ENCODE data around the gene OPHN1.
"Not testable (repeated sequence)": the region's sequence is repeated elsewhere in the genome, so short reads cannot be mapped to it uniquely, and the experiment has no call there.

Gene OPHN1

DNA sequence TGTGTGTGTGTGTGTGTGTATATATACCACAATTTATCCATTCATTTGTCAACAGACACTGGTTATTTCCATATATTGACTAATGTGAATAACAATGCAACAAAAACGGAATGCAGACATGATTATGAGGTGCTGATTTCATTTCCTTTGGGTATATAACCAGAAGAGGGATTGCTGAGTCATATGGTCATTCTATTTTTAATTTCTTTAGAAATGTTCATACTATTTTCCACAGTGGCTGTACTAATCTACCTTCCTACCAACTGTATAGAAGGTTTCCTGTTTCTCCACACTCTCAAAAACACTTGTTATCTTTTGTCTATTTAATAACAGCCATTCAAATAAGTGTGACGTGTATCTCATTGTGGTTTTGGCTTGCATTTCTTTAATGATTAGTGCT lies 269.9 kb downstream of the OPHN1 start:
- DNase-seq (ENCODE audit: low read depth in 2 of 2): no peak

DNA sequence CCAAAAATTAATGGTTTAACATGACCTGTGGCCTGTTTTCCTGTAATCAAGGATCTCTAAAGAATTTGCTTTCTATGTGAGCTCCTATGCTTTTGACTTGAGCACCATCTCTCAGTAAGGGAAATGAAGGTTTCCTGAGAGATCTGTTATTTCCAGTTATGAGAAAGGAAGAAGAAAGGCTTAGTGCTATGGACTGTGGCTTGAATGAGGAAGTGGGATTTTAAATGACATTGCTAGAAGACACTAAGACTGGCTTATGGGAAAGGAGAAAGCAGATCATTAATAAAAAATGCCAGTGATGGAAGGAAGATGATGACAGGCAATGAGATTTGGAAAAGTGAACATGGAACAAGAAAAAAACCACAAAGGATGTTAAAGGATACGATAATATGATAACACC lies 285.4 kb downstream of the OPHN1 start:
- DNase-seq (ENCODE audit: low read depth in 2 of 2): no peak

- no peak for DNase-seq (ENCODE audit: low read depth in 2 of 2)
Observed at GRCh38 chrX:68146054-68146453, 287.2 kb downstream of the OPHN1 start.

DNA sequence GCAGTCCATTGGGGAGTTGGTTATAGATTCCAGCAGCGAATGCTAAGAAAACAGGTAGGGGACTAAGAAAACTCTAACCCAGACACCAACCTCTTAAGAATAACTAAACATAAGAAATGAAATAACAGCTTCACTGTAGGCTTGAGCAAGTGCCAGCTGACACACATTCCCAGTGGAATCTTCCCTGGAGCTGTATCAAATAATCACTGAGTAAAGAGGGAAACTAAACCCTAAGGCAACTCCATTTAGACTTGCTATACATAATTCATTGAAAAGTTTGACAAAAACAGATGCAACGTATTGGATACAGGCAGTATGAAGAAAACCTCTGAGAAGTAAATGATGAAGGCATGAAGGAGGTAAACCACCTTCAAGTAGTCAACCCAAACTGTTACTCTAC lies 293.5 kb downstream of the OPHN1 start:
- no peak for DNase-seq (ENCODE audit: low read depth in 2 of 2)

DNA sequence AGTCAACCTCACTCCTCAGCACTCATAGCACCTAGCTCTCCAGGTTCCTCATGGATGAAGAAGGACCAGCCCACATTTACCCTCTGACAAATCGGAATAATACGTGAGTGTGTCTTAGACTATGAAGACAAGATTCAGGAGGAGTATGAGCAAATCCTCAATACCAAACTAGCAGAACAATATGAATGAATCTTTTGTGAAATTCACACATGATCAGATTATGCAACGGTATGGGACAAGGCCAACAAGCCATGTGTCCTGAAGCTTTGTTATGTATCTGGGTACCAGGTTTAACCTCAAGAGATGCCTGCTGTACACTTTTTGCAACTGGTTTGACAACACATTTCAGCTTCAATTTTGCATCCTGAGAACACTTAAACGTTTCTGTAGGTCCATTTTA lies 300.1 kb downstream of the OPHN1 start:
- DNase-seq (ENCODE audit: low read depth in 2 of 2): no peak

- DNase-seq (ENCODE audit: low read depth in 2 of 2): no peak
Observed at GRCh38 chrX:68132749-68133148, 300.5 kb downstream of the OPHN1 start.

DNA sequence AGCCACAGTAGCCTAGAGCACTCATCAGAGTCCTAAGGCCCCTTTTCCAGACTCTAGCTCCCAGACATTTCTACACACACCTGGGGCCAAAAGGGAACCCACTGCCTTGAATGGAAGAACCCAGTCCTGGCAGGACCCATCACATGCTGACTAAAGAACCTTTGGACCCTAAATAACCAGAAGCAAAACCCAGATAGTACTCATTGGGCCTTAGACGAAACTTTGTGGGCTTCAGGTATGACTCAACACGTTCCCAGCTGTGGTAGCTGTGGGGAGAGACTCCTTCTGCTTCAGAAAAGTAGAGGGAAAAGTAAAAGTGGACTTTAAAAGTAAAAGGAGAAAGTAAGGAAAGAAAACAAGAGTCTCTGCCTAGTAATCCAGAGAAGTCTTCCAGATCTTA lies 311.5 kb downstream of the OPHN1 start:
- no peak for DNase-seq (ENCODE audit: low read depth in 2 of 2)

DNA sequence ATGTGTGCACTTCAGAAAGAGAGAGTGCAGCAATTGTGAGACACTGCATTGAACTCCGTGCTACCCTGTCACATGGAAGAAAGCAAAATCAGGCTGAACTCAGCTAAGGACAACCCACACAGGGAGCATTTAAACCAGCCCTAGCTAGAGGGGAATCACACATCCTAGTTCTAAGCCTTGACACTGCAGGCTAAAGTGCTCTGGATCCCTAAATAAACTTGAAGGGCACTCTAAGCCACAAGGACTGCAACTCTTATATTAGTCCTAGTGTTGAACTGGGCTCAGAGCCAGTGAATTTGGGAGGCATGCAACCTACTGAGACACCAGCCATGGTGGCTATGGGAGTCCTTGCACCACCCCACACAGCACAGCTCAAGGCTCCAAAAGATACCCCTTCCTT lies 311.9 kb downstream of the OPHN1 start:
- DNase-seq (ENCODE audit: low read depth in 2 of 2): no peak

DNA sequence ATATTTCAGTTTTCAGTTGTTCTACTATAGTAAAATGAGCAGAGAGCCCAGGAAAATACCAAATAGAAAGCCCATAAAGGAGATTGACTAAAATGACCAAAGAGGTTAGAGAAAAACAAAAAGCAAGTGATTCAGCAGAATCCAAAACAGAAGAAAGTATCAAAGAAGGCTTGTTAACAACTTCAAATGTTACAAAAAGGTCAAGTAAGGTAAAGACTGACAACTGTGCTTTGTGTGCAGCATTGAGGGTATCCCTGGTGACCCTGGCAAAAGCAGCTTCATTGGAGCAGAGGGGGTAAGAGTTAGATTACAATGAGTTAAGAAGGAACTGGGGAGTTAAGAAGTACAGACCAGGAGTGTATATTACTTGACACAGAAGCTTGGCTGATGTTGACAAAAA lies 317.9 kb downstream of the OPHN1 start:
- DNase-seq (ENCODE audit: low read depth in 2 of 2): no peak

GRCh38 chrX:68114573-68115129 lies 318.6 kb downstream of the OPHN1 start:
- DNase-seq (ENCODE audit: low read depth in 2 of 2): no peak

GRCh38 chrX:68113837-68114572 lies 319.3 kb downstream of the OPHN1 start:
- no peak for DNase-seq (ENCODE audit: low read depth in 2 of 2)

GRCh38 chrX:68112321-68112720 lies 321.0 kb downstream of the OPHN1 start:
- no peak for DNase-seq (ENCODE audit: low read depth in 2 of 2)

DNA sequence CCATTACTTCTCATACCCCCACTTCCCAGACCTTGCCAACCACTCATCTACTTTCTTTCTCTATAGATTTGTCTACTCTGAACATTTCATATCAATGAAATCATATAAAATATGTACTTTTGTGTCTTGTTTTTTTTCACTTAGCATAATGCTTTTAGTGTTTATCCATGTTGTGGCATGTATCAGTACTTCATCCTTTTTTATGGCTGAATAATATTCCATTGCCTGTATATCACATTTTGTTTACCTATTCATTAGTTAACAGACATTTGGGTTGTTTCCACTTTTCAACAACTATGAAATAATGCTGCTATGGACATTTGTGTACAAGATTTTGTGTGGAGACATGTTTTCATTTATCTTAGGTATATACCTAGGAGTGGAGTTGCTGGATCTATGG lies 324.1 kb downstream of the OPHN1 start:
- no peak for DNase-seq (ENCODE audit: low read depth in 2 of 2)

DNA sequence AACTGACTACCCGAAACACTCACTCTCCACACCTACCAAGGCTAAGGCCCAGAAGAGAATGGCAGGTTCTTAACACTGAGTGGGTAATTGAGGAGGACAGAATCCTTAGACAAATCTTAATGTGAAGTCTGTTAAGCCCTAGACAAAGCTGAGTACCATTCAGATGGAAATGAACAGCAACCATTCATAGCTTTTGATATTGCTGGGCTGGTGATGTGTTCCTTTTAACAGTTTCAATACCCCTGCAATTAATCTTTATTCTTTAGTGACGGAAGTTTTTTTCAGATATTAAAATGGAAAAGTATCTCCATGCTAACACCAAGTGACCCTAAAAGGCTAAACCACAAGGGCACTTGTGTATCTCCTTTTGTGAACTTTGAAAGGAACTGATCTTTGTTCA lies 334.9 kb downstream of the OPHN1 start:
- DNase-seq (ENCODE audit: low read depth in 2 of 2): no peak

DNA sequence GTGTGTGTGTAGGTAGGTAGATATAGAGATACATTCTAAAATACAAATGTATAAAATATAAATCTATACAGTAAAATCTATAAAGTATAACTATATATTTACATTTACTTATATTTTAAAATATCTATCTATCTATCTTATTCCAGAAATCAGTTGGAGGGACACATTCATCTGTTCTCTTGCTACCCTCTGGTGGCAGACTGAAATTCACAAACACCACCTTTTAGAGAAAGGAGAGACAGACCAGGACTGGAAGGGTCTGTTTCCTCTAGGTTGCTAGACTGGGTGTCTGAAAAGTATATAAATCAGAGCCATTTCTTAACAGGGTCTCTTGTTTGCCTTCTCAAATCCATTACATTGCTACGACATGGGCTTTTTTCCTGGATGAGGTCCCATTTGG lies 343.0 kb downstream of the OPHN1 start:
- no peak for DNase-seq (ENCODE audit: low read depth in 2 of 2)

- no peak for DNase-seq (ENCODE audit: low read depth in 2 of 2)
Observed at GRCh38 chrX:68087526-68087925, 345.8 kb downstream of the OPHN1 start.

DNA sequence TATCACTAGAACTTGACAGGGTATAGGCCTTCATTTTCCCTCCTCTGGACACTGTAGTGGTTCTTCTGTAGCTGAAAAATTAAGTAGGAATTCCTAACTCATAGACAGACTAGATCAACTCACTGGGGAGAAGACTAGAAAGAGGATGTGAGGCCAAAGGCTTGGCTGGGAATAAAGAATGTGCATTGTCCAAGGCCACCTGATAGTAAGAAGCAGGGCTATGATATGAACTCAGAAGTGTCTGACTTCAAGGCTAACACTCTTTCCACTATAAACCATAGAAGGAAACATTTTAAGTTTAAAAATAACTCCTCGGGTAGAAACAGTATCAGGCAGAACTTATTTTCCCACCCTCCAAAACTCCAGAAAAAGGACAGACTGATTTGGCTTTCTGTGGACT lies 346.6 kb downstream of the OPHN1 start:
- DNase-seq (ENCODE audit: low read depth in 2 of 2): no peak

- DNase-seq (ENCODE audit: low read depth in 2 of 2): no peak
Observed at GRCh38 chrX:68084765-68085164, 348.5 kb downstream of the OPHN1 start.

- DNase-seq (ENCODE audit: low read depth in 2 of 2): no peak
Observed at GRCh38 chrX:68083510-68083909, 349.8 kb downstream of the OPHN1 start.

DNA sequence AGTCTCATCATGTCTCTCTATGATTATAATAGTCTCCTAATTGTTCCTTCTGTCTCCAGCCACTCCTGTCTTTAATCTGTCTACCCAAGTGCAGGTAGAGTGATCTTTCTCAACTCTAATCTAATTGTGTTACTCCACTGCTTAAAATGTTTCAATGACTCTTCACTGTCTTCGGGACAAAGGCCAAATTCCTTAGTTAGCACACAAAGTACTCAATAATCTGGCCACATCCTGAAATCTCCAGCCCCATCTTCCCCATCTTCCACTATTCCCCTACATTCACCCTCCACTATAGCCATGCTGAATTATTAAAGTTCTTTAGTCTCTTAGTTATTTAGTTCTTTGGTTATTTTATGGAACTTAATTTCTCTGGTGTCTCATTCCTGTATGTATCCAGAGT lies 353.3 kb downstream of the OPHN1 start:
- DNase-seq (ENCODE audit: low read depth in 2 of 2): no peak

DNA sequence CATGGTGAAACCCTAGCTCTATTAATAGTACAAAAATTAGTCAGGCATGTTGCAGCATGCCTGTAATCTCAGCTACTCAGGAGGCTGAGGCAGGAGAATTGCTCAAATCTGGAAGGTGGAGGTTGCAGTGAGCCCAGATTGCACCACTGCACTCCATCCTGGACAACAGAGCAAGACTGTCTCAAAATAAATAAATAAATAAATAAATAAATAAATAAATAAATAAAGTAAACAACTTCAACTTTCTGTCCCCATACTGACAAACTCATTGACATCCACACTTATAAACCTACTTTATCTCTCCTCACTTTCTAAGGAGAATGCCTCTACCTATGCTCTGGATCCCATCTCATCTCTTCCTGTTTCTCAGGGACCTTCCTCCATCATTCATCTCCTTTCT lies 354.5 kb downstream of the OPHN1 start:
- DNase-seq (ENCODE audit: low read depth in 2 of 2): not testable (repeated sequence)

DNA sequence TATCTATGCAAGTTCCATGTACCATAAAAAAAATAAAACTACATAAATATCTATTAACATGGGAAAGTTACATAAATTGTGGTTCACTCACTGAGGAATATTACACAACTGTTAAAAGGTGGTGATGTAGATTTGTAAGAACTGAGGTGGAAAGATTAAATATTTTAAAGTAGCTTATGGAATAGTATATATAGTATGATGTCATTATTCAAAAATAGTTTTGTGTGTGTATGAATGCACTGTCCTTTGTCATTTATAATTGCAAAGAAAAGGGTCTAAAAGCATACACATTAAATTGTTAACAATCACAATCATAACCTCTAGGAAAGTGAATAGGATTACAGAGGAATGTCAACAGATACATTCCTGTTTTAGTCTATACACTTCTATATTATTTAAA lies 355.9 kb downstream of the OPHN1 start:
- no peak for DNase-seq (ENCODE audit: low read depth in 2 of 2)

GRCh38 chrX:68072041-68072440 lies 361.3 kb downstream of the OPHN1 start:
- DNase-seq (ENCODE audit: low read depth in 2 of 2): no peak

GRCh38 chrX:68070119-68070518 lies 363.2 kb downstream of the OPHN1 start:
- DNase-seq (ENCODE audit: low read depth in 2 of 2): not testable (repeated sequence)

Measured in stimulated activated CD8-positive, alpha-beta memory T cell treated with anti-CD3 and anti-CD28 coated beads, Interleukin-7, amount 100 ng/mL, for 4 hours (primary cell).